GM23338 (cell line): ENCODE results near the gene CELA2A. TPM values are rescaled to one million over a fixed set of nuclear protein-coding genes. Genes with fewer than 3 reads are reported as not detected.
"Not testable (repeated sequence)": the region's sequence is repeated elsewhere in the genome, so short reads cannot be mapped to it uniquely, and the experiment has no call there.

Source experiments
- ATAC-seq: fragments of 200-7000 bp; cut with Tn5 transposase; 3 replicates; pipeline ENCODE4 v1.9.1; 2020
- DNase-seq: peaks from one replicate; pipeline ENCODE4 v3.0.0-alpha.2; 2015; ENCODE audit warnings: low spot score
- H2AFZ ChIP-seq: fragments of 200-600 bp; sonication (generic); 2 replicates; pipeline ENCODE4 v1.8.0; 2016; ENCODE audit warnings: antibody characterized with exemption, mild to moderate bottlenecking, moderate library complexity
- H3F3A ChIP-seq: fragments of 200-600 bp; sonication (generic); replicated peaks from 2 replicates; pipeline ENCODE4 v1.8.0; 2017; ENCODE audit warnings: antibody characterized with exemption, mixed run types, low read depth
- H3K27ac ChIP-seq: fragments of 200-600 bp; sonication (generic); 2 replicates; pipeline ENCODE4 v1.6.1; 2016; ENCODE audit warnings: low read depth
- H3K27me3 ChIP-seq: fragments of 200-600 bp; sonication (generic); 2 replicates; pipeline ENCODE4 v1.8.0; 2016; ENCODE audit warnings: mild to moderate bottlenecking, mixed run types, moderate library complexity; ENCODE audit not compliant: insufficient read depth
- H3K36me3 ChIP-seq: fragments of 200-600 bp; sonication (generic); 2 replicates; pipeline ENCODE4 v1.8.0; 2016; ENCODE audit warnings: mild to moderate bottlenecking; ENCODE audit not compliant: insufficient read depth
- H3K4me1 ChIP-seq: fragments of 200-600 bp; sonication (generic); 2 replicates; pipeline ENCODE4 v1.8.0; 2016; ENCODE audit warnings: mild to moderate bottlenecking, moderate library complexity; ENCODE audit not compliant: insufficient read depth
- H3K4me2 ChIP-seq: fragments of 200-600 bp; sonication (generic); 2 replicates; pipeline ENCODE4 v1.7.1; 2017; ENCODE audit warnings: mixed run types
- H3K4me3 ChIP-seq: fragments of 200-600 bp; sonication (generic); 2 replicates; pipeline ENCODE4 v1.6.1; 2016; ENCODE audit warnings: mixed run types
- H3K79me2 ChIP-seq: fragments of 200-600 bp; sonication (generic); replicated peaks from 2 replicates; pipeline ENCODE4 v1.8.0; 2017; ENCODE audit warnings: mild to moderate bottlenecking; ENCODE audit not compliant: insufficient read depth
- H3K9me2 ChIP-seq: fragments of 200-600 bp; sonication (generic); 2 replicates; pipeline ENCODE4 v1.8.0; 2017; ENCODE audit not compliant: insufficient read depth
- H4K20me1 ChIP-seq: fragments of 200-600 bp; sonication (generic); replicated peaks from 2 replicates; pipeline ENCODE4 v1.8.0; 2017; ENCODE audit warnings: mild to moderate bottlenecking; ENCODE audit not compliant: insufficient read depth
- H3K27ac Mint-ChIP-seq: 2 replicates; pipeline ENCODE4 v1.8.0; 2020; ENCODE audit warnings: inconsistent platforms, mild to moderate bottlenecking, moderate library complexity, mixed read lengths
- H3K27me3 Mint-ChIP-seq: 3 replicates; pipeline ENCODE4 v1.8.0; 2022; ENCODE audit warnings: low read depth, mild to moderate bottlenecking, moderate library complexity, mixed read lengths, inconsistent platforms; ENCODE audit not compliant: insufficient read depth, poor library complexity
- H3K36me3 Mint-ChIP-seq: 3 replicates; pipeline ENCODE4 v1.8.0; 2021; ENCODE audit warnings: low read depth, mild to moderate bottlenecking, inconsistent platforms, moderate library complexity, mixed read lengths
- H3K4me1 Mint-ChIP-seq: 3 replicates; pipeline ENCODE4 v1.8.0; 2020; ENCODE audit warnings: mild to moderate bottlenecking, inconsistent platforms, mixed read lengths
- H3K4me3 Mint-ChIP-seq: 3 replicates; pipeline ENCODE4 v1.8.0; 2021; ENCODE audit warnings: moderate library complexity, mild to moderate bottlenecking, inconsistent platforms, mixed read lengths
- H3K9me3 Mint-ChIP-seq: 3 replicates; pipeline ENCODE4 v1.8.0; 2020; ENCODE audit warnings: moderate library complexity, mild to moderate bottlenecking, inconsistent platforms, mixed read lengths
- ETS1 ChIP-seq: IDR thresholded peaks from 2 replicates; pipeline ENCODE4 v1.6.1; 2016; ENCODE audit warnings: antibody characterized with exemption
- JUNB ChIP-seq: IDR thresholded peaks from one replicate; pipeline ENCODE4 v1.6.1; 2016; ENCODE audit warnings: antibody characterized with exemption; ENCODE audit not compliant: unreplicated experiment
- ZNF114 ChIP-seq: fragments of 250-450 bp; sonication (Bioruptor Pico); IDR thresholded peaks from 2 replicates; pipeline ENCODE4 v1.5.0; 2020; ENCODE audit warnings: mild to moderate bottlenecking, moderate library complexity
- ZNF331 ChIP-seq: fragments of 250-450 bp; sonication (Bioruptor Pico); IDR thresholded peaks from 2 replicates; pipeline ENCODE4 v1.5.0; 2020; ENCODE audit warnings: low read depth, mild to moderate bottlenecking, moderate library complexity
- polyA plus RNA-seq: library from polyadenylated mRNA; unstranded; fragments of >200 nt; fragmentation: Nextera tagmentation; extraction: Ambion mirVana; gene quantifications from 2 replicates; pipeline ENCODE4 v1.2.1, GENCODE V29; 2016
- total RNA-seq: library from RNA; depleted of rRNA; stranded (reverse); fragments of >200 nt; shearing (Covaris generic); gene quantifications from 2 replicates; pipeline ENCODE4 v1.2.3, GENCODE V29; 2014
- TF ChIP-seq, protein P1 (sequence below): fragments of 250-450 bp; sonication (Bioruptor Pico); IDR thresholded peaks from 2 replicates; pipeline ENCODE4 v1.5.0; 2020; ENCODE audit warnings: mild to moderate bottlenecking, moderate library complexity

CELA2A gene
- total and polyA plus RNA-seq, 2 experiments from 2014 or later, result not detected

DNA sequence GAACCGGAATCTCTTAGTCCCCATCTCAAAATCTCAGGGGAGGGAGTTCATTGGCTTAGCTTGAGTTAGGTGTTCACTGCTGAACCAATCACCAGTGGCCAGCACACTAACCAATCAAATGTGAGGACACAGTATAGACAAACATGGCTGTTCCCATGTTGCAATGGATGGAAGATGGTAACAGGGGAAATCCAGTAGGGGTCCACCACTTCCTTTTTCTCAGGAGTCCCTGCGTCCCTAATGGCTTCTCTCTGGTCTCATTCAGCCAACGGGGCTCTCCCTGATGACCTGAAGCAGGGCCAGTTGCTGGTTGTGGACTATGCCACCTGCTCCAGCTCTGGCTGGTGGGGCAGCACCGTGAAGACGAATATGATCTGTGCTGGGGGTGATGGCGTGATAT lies 29.1 kb downstream of the CELA2A start (continued):
- TF ChIP-seq, protein P1, sequence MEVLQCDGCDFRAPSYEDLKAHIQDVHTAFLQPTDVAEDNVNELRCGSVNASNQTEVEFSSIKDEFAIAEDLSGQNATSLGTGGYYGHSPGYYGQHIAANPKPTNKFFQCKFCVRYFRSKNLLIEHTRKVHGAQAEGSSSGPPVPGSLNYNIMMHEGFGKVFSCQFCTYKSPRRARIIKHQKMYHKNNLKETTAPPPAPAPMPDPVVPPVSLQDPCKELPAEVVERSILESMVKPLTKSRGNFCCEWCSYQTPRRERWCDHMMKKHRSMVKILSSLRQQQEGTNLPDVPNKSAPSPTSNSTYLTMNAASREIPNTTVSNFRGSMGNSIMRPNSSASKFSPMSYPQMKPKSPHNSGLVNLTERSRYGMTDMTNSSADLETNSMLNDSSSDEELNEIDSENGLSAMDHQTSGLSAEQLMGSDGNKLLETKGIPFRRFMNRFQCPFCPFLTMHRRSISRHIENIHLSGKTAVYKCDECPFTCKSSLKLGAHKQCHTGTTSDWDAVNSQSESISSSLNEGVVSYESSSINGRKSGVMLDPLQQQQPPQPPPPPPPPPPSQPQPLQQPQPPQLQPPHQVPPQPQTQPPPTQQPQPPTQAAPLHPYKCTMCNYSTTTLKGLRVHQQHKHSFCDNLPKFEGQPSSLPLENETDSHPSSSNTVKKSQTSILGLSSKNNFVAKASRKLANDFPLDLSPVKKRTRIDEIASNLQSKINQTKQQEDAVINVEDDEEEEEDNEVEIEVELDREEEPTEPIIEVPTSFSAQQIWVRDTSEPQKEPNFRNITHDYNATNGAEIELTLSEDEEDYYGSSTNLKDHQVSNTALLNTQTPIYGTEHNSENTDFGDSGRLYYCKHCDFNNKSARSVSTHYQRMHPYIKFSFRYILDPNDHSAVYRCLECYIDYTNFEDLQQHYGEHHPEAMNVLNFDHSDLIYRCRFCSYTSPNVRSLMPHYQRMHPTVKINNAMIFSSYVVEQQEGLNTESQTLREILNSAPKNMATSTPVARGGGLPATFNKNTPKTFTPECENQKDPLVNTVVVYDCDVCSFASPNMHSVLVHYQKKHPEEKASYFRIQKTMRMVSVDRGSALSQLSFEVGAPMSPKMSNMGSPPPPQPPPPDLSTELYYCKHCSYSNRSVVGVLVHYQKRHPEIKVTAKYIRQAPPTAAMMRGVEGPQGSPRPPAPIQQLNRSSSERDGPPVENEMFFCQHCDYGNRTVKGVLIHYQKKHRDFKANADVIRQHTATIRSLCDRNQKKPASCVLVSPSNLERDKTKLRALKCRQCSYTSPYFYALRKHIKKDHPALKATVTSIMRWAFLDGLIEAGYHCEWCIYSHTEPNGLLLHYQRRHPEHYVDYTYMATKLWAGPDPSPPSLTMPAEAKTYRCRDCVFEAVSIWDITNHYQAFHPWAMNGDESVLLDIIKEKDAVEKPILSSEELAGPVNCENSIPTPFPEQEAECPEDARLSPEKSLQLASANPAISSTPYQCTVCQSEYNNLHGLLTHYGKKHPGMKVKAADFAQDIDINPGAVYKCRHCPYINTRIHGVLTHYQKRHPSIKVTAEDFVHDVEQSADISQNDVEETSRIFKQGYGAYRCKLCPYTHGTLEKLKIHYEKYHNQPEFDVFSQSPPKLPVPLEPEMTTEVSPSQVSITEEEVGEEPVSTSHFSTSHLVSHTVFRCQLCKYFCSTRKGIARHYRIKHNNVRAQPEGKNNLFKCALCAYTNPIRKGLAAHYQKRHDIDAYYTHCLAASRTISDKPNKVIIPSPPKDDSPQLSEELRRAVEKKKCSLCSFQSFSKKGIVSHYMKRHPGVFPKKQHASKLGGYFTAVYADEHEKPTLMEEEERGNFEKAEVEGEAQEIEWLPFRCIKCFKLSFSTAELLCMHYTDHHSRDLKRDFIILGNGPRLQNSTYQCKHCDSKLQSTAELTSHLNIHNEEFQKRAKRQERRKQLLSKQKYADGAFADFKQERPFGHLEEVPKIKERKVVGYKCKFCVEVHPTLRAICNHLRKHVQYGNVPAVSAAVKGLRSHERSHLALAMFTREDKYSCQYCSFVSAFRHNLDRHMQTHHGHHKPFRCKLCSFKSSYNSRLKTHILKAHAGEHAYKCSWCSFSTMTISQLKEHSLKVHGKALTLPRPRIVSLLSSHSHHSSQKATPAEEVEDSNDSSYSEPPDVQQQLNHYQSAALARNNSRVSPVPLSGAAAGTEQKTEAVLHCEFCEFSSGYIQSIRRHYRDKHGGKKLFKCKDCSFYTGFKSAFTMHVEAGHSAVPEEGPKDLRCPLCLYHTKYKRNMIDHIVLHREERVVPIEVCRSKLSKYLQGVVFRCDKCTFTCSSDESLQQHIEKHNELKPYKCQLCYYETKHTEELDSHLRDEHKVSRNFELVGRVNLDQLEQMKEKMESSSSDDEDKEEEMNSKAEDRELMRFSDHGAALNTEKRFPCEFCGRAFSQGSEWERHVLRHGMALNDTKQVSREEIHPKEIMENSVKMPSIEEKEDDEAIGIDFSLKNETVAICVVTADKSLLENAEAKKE (CRISPR knock-in tag), result no peak
- TF ChIP-seq JUNB, result no peak

- H3K9me2 ChIP-seq, H3K4me2 ChIP-seq, H3K27me3 ChIP-seq, H3K4me3 Mint-ChIP-seq, ATAC-seq, H4K20me1 ChIP-seq, H3K4me3 ChIP-seq, H3K27ac Mint-ChIP-seq, DNase-seq, H3K4me1 ChIP-seq, H3K36me3 ChIP-seq, H3F3A ChIP-seq, H3K79me2 ChIP-seq, H3K4me1 Mint-ChIP-seq, H2AFZ ChIP-seq, H3K9me3 Mint-ChIP-seq, H3K27me3 Mint-ChIP-seq, H3K27ac ChIP-seq: not testable (repeated sequence)
- H3K36me3 Mint-ChIP-seq, result peaks cover 21% of the 10 kb centered on the region; the same call in 2 of the 3 replicates
These were observed 30.5 kb downstream of the CELA2A start for GRCh38 chr1:15486844-15487610.

DNA sequence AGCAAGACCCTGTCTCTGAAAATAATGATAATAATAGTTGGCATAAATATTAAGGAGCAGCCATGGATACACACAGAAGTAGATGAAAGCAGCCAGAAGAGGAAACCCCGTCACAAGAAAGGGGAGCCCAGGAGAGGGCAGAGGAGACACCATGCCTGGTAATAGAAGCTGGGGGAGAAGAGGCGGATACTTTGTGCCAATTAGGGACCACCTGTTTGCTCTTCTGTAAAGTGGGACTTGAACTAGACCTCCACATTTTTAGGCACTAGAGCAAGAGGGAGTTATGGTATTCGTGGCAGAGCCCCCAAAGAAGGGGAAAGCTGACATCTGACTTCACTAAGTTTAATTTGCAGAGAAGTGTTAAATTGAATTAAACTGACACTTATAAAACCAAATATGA lies 31.8 kb downstream of the CELA2A start:
- Histone ChIP-seq H3F3A (no peaks in the 10 kb centered on the region), H3K9me2 (no peaks in the 10 kb centered on the region), H3K27me3 (no peaks in the 10 kb centered on the region), H3K36me3 (no peaks in the 10 kb centered on the region), H3K4me3 (no peak overlapping the region), H4K20me1 (no peaks in the 10 kb centered on the region), H2AFZ (no peak overlapping the region), H3K27ac (no peak overlapping the region), H3K4me2 (no peak overlapping the region), H3K4me1 (no peaks in the 10 kb centered on the region), H3K79me2 (no peaks in the 10 kb centered on the region)
- H3K36me3 Mint-ChIP-seq, result peaks cover 27% of the 10 kb centered on the region
- DNase-seq, result no peak
- H3K27me3 Mint-ChIP-seq, result no peaks in the 10 kb centered on the region
- H3K27ac Mint-ChIP-seq, result no peak overlapping the region
- H3K4me1 Mint-ChIP-seq, result no peaks in the 10 kb centered on the region
- no peaks in the 10 kb centered on the region for H3K9me3 Mint-ChIP-seq
- ATAC-seq, result no peak
- H3K4me3 Mint-ChIP-seq, result no peak overlapping the region; the same call in 2 of the 3 replicates
- no peak for TF ChIP-seq ZNF114 (CRISPR knock-in tag)
- no peak for TF ChIP-seq ZNF331 (CRISPR knock-in tag)
- TF ChIP-seq JUNB, result no peak
- no peak for TF ChIP-seq ETS1
